Stimulated activated memory B cell treated with anti-CD40 and anti-IgM and Interleukin-4, amounts not matched to agents 10 μg/mL and 1 μg/mL and 100 μg/mL, for 72 hours (primary cell): Measurements from ENCODE around the gene EHD2.

Experiments used
- ATAC-seq: fragments of 150-1000 bp; cut with Tn5 transposase; 2 replicates; pipeline ENCODE4 v1.10.0; 2021
- H3K27ac Mint-ChIP-seq: one replicate; pipeline ENCODE4 v1.8.0; 2022; ENCODE audit warnings: mild to moderate bottlenecking, mixed read lengths
- H3K27me3 Mint-ChIP-seq: one replicate; pipeline ENCODE4 v1.8.0; 2022; ENCODE audit warnings: mixed read lengths
- H3K36me3 Mint-ChIP-seq: one replicate; pipeline ENCODE4 v1.8.0; 2022; ENCODE audit warnings: mixed read lengths
- H3K4me1 Mint-ChIP-seq: one replicate; pipeline ENCODE4 v1.8.0; 2022; ENCODE audit warnings: mixed read lengths
- H3K4me3 Mint-ChIP-seq: one replicate; pipeline ENCODE4 v1.8.0; 2022; ENCODE audit warnings: mild to moderate bottlenecking, moderate library complexity, mixed read lengths
- H3K9me3 Mint-ChIP-seq: one replicate; pipeline ENCODE4 v1.8.0; 2022; ENCODE audit warnings: mixed read lengths

The EHD2 gene

DNA sequence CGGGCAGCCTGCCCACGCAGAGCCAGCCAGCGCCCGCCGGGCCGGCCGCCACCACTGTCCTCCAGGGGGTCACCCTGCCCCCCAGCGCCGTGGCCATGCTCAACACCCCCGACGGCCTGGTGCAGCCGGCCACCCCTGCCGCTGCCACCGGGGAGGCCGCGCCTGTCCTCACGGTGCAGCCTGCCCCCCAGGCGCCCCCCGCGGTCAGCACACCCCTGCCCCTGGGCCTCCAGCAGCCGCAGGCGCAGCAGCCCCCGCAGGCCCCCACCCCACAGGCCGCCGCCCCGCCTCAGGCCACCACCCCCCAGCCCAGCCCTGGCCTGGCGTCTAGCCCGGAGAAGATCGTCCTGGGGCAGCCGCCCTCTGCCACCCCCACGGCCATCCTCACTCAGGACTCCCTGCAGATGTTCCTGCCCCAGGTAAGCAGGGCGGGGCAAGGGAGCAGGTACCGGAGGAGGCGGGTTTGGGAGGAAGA is 32.3 kb upstream of the EHD2 start:
- peak; percentile 68 for ATAC-seq
- Mint-ChIP-seq H3K27me3 (no peaks in the 10 kb centered on the region), H3K9me3 (no peaks in the 10 kb centered on the region), H3K27ac (no peak overlapping the region), H3K4me1 (no peaks in the 10 kb centered on the region), H3K4me3 (no peak overlapping the region), H3K36me3 (peaks cover 39% of the 10 kb centered on the region)

DNA sequence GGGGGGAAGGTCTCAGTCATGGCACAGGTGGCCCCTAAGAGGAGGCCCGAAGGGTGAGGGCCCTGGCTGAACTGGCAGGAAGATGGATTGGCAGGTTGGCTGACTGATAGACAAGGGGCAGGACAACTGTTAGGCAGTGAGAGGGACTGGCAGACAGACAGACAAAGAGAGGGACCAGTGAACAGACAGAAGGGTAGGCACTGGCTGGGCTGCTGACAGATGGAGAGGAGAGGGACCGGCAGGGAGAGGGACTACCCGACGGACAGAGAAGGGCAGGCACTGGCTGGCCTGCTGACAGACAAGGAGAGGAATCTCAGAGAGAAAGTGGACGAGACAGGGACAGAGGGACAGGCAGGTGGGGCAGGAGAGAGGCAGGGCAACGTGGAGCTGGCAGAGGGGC is 31.8 kb upstream of the EHD2 start:
- ATAC-seq = no peak

DNA sequence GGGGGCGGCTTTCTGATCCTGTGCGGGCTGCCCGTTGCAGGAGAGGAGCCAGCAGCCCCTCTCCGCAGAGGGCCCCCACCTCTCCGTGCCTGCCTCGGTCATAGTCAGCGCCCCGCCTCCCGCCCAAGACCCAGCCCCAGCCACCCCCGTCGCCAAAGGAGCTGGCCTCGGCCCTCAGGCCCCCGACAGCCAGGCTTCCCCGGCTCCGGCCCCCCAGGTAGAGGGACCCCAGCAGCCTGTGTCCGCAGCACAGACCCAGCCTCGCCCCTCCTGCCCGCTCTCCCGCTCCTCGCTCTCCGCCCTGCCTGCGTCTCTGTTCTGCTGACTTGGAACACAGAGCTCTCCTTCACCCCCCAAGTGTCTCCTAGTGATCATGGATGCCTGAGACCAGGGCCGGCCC is 31.3 kb upstream of the EHD2 start:
- no peaks in the 10 kb centered on the region for H3K4me1 Mint-ChIP-seq
- H3K36me3 Mint-ChIP-seq = peaks cover 28% of the 10 kb centered on the region
- ATAC-seq = no peak
- H3K27me3 Mint-ChIP-seq = no peaks in the 10 kb centered on the region
- H3K9me3 Mint-ChIP-seq = no peaks in the 10 kb centered on the region
- no peak overlapping the region for H3K27ac Mint-ChIP-seq
- no peak overlapping the region for H3K4me3 Mint-ChIP-seq

More for the DNA sequence above, 31.8 kb upstream of the EHD2 start:
- Mint-ChIP-seq H3K27ac (no peak overlapping the region), H3K36me3 (peaks cover 34% of the 10 kb centered on the region), H3K4me3 (no peak overlapping the region), H3K4me1 (no peaks in the 10 kb centered on the region), H3K9me3 (no peaks in the 10 kb centered on the region), H3K27me3 (no peaks in the 10 kb centered on the region)

DNA sequence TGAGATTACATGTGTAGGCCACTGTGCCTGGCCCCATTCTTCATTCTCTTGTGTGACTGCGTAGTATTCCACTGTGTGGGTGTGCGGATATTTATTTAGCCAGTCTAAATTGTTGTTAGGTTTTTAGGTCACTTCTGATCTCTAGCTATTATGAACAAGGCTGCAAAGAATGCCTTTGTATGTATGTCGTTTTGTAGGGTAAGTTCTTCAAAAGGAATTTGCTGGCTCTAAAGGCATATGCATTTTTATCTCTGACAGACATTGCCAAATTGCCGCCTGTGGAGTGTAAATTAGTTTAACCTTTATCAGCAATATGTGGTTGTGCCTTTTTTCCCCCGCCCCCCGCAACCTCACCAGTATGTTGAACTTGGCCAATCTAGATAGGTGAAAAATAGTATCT is 30.3 kb upstream of the EHD2 start:
- Mint-ChIP-seq H3K27me3 (no peaks in the 10 kb centered on the region), H3K36me3 (peaks cover 29% of the 10 kb centered on the region), H3K4me1 (no peaks in the 10 kb centered on the region), H3K27ac (no peak overlapping the region), H3K4me3 (no peak overlapping the region), H3K9me3 (no peaks in the 10 kb centered on the region)
- ATAC-seq = no peak

DNA sequence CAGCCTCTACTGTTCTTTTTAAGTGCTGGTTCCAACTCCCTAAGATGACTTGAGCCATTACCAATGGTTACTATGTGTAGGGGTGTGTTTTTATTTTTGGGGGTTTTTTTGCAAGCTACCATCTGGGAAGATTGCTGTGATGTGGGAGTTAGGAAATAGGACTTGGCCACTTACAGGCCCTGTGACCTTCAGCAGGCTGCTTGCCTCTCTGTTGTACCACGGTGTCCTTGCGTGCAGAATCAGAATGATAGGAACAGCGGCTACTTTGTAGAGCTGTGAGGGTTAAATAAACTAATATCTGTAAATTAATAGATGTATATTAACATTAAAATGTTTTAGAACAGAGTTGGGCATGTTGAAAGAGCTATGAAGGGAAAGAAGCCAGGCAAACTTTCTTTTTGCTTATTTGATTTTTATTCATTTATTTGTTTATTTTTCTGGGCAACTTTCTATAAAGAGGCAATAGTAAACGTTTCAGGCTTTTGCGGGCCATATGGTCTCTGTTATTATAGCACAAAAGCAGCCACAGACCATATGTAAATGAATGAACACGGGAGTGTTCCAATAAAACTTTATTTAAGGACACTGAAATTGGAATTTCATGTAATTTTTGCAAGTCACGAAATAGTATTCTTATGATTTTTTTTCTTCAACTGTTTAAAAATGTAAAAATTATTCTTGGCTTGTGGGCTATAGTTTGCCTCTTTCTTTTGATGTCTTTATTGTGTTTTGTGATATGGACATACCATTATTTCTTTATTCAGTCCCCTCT is 26.4 kb upstream of the EHD2 start:
- Mint-ChIP-seq H3K27ac (no peak overlapping the region), H3K4me1 (no peaks in the 10 kb centered on the region), H3K4me3 (no peak overlapping the region), H3K9me3 (no peaks in the 10 kb centered on the region), H3K27me3 (no peaks in the 10 kb centered on the region), H3K36me3 (peaks cover 27% of the 10 kb centered on the region)
- ATAC-seq = no peak

DNA sequence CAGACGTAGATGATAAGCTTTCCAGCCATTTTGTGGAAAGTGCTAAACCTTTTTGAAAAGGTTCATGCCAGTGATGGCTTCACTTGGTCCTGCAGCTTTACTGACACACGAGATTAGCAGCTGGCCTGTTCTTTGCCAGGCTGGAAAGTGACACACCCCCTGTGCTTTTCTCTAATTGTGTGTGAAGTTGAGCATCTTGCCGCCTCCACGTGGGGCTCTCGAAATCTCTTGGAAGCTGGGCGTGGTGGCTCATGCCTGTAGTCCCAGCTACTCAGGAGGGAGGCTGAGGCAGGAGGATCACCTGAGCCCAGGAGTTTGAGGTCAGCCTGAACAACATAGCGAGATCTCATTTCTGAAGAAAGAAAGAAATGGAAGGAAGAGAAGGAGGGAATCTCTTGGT is 25.3 kb upstream of the EHD2 start:
- Mint-ChIP-seq H3K4me3 (no peak overlapping the region), H3K27me3 (no peaks in the 10 kb centered on the region), H3K9me3 (no peaks in the 10 kb centered on the region), H3K4me1 (no peaks in the 10 kb centered on the region), H3K36me3 (peaks cover 33% of the 10 kb centered on the region), H3K27ac (peak overlapping the region; percentile 24)
- no peak for ATAC-seq

DNA sequence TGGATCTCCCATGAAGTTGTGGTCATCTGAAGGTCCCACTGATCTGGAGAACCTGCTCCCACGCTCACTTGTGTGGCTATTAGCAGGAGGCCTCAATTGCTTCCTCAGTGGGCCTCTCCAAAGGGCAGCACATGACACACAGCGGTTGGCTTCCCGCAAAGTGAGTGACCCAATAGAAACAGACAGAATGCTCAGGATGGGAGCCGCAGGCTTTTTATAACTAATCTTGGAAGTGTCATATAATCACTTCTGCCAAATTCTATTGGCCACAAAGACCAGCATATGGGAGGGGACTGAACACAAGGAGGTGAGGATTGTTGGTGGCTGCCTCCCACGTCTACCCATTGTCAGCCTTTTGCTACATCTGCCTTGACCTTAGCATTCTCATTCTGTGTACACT is 22.1 kb upstream of the EHD2 start:
- no peak overlapping the region for H3K27ac Mint-ChIP-seq
- no peaks in the 10 kb centered on the region for H3K9me3 Mint-ChIP-seq
- no peaks in the 10 kb centered on the region for H3K27me3 Mint-ChIP-seq
- H3K4me3 Mint-ChIP-seq = no peak overlapping the region
- H3K4me1 Mint-ChIP-seq = no peaks in the 10 kb centered on the region
- H3K36me3 Mint-ChIP-seq = peaks cover 39% of the 10 kb centered on the region
- no peak for ATAC-seq

DNA sequence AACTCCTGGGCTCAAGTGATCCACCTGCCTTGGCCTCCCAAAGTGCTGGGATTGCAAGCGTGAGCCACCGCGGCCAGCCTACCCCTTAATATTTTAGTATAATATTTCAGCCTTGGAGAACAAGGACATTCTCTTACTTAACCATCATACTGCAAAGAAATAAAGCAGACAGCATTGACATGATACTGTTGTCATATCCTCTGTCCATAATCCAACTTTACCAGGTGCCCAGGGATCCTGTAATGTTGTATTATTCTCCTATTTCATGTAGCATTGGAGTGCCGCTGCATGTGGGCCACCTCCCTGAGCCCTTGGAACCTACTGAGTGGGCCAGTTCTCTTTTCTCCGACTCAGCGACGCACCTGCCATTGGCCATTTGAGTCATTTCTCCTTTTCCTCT is 21.4 kb upstream of the EHD2 start:
- H3K4me1 Mint-ChIP-seq = no peaks in the 10 kb centered on the region
- no peaks in the 10 kb centered on the region for H3K27me3 Mint-ChIP-seq
- no peak overlapping the region for H3K27ac Mint-ChIP-seq
- no peaks in the 10 kb centered on the region for H3K9me3 Mint-ChIP-seq
- ATAC-seq = no peak
- peaks cover 39% of the 10 kb centered on the region for H3K36me3 Mint-ChIP-seq
- no peak overlapping the region for H3K4me3 Mint-ChIP-seq

DNA sequence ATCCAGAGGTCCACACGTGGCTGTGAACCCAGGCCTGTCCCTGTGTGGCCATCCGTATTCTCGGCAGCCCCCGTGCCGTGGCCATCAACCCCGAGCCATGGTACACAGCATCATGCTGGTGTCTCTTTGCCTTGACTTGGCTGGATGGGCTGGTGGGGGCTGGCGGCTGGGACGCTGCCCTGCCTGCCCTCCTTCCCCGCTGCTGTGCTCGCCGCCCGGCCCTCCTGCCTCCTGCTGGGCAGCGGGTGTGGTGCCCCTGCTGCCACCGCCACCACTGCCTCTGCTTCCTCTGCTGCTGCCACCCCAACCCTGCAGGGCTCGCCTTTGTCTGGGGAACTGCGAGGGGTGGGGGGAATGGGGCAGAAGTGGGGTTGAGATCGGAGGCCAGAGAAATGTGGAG is 19.7 kb upstream of the EHD2 start:
- peak; percentile 7 for ATAC-seq
- Mint-ChIP-seq H3K27me3 (no peaks in the 10 kb centered on the region), H3K27ac (no peak overlapping the region), H3K4me1 (no peaks in the 10 kb centered on the region), H3K4me3 (no peak overlapping the region), H3K36me3 (peaks cover 34% of the 10 kb centered on the region), H3K9me3 (no peaks in the 10 kb centered on the region)

DNA sequence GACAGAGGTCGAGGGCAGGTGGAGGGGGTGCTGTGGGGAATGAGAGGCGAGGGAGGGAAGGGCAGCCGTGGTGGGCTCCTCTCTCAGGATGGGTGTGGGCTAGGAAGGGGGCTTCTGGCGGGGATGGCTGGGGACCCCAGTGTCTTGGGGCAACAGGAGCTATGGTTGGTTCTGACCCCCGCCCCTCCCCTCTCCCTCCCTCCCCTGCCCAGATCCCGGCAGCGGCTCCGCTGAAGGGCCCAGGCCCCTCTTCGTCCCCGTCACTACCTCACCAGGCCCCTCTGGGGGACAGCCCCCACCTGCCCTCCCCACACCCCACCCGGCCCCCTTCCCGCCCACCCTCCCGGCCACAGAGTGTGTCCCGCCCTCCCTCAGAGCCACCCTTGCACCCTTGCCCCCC is 19.3 kb upstream of the EHD2 start:
- no peaks in the 10 kb centered on the region for H3K27me3 Mint-ChIP-seq
- peak; percentile 4 for ATAC-seq

DNA sequence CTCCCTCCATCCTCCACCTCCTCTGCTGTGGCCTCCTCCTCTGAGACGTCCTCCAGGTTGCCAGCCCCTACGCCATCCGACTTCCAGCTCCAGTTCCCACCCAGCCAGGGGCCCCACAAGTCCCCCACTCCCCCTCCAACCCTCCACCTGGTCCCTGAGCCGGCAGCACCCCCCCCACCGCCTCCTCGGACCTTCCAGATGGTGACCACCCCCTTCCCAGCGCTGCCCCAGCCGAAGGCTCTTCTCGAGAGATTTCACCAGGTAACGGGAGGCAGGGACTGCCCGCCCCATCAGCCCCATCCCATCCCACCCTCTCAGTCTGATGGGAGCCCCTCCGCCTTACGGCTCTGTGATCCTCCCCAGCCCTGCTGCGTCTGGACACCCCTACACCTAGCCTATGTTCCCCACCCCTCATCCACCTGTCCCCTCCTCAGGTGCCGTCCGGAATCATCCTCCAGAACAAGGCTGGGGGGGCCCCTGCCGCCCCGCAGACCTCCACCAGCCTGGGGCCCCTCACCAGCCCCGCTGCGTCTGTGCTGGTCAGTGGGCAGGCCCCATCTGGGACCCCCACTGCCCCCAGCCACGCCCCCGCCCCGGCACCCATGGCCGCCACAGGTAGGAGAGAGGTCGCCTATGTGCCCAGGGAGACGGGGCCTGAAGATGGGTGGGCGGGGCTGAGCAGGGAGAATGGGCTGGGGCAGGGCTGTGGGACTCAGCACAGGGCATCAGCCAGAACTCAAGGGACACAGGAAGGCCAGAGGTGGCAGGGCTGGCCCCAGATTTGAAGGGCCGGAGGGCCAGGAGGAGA is 18.6 kb upstream of the EHD2 start:
- no peak overlapping the region for H3K27ac Mint-ChIP-seq
- peak; percentile 21 for ATAC-seq
- no peaks in the 10 kb centered on the region for H3K27me3 Mint-ChIP-seq
- peaks cover 43% of the 10 kb centered on the region for H3K36me3 Mint-ChIP-seq
- H3K4me3 Mint-ChIP-seq = no peak overlapping the region
- peaks cover 4% of the 10 kb centered on the region for H3K4me1 Mint-ChIP-seq
- no peaks in the 10 kb centered on the region for H3K9me3 Mint-ChIP-seq

More for the DNA sequence above, 19.3 kb upstream of the EHD2 start:
- no peak overlapping the region for H3K4me3 Mint-ChIP-seq
- H3K9me3 Mint-ChIP-seq = no peaks in the 10 kb centered on the region
- peaks cover 38% of the 10 kb centered on the region for H3K36me3 Mint-ChIP-seq
- H3K4me1 Mint-ChIP-seq = peaks cover 4% of the 10 kb centered on the region
- no peak overlapping the region for H3K27ac Mint-ChIP-seq

DNA sequence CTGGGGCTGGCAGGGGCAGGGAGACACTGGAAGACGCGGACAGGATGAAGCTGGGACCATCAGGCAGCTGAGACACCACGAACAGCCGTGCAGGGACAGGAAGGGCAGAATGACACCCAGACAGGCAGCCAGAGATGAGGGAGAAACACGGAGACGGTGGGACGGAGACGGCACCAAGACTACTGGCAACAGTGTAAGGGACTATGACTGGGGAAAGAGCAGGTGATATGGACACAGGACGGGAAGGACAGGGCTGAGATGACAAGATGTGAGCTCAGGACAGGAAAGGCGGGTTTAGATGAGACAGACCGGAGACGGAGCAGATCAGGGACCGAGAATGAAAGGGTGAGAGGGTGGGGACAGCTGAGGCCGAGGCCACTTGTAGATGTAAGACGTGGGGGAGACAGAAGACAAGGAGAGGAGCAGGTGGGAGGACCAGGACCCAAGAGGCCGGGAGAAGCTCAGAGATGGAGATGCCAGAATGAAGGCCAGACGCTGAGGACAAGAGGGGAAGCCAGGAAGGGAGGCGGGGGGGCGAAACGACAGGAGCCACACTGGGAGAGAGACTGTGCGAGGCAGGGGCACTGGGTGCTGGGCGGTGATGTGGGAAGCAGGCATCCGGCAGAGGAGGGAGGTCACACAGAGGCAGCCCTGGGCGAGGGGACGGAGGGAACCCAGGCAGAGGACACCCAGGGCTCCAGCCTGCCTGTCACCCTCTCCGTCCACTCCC is 17.5 kb upstream of the EHD2 start:
- Mint-ChIP-seq H3K9me3 (no peaks in the 10 kb centered on the region), H3K4me3 (no peak overlapping the region), H3K36me3 (peaks cover 42% of the 10 kb centered on the region), H3K4me1 (peaks cover 4% of the 10 kb centered on the region), H3K27ac (no peak overlapping the region), H3K27me3 (no peaks in the 10 kb centered on the region)
- no peak for ATAC-seq

DNA sequence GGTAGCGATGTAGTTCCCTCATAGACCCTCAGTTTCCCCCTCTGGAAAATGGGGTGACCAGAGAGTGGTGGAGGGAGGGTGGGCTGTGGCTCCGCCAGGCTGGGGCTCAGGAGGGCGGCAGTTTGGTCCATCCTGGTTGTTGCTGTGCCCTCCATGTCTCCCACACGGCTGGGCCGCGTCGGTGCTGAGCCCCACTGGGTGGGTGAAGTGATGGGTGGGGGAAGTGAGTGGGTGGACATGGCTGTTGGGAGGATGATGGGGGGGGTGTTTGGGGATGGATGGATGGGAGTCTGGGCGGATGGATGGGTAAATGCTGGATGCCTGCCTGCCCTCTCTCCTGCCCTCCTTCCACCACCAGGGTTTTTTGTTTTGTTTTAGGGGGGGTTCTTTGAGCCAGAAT is 16.6 kb upstream of the EHD2 start:
- ATAC-seq = no peak
- H3K4me1 Mint-ChIP-seq = peaks cover 4% of the 10 kb centered on the region
- H3K36me3 Mint-ChIP-seq = peaks cover 36% of the 10 kb centered on the region
- no peak overlapping the region for H3K27ac Mint-ChIP-seq
- H3K9me3 Mint-ChIP-seq = no peaks in the 10 kb centered on the region
- H3K4me3 Mint-ChIP-seq = no peak overlapping the region
- no peaks in the 10 kb centered on the region for H3K27me3 Mint-ChIP-seq

DNA sequence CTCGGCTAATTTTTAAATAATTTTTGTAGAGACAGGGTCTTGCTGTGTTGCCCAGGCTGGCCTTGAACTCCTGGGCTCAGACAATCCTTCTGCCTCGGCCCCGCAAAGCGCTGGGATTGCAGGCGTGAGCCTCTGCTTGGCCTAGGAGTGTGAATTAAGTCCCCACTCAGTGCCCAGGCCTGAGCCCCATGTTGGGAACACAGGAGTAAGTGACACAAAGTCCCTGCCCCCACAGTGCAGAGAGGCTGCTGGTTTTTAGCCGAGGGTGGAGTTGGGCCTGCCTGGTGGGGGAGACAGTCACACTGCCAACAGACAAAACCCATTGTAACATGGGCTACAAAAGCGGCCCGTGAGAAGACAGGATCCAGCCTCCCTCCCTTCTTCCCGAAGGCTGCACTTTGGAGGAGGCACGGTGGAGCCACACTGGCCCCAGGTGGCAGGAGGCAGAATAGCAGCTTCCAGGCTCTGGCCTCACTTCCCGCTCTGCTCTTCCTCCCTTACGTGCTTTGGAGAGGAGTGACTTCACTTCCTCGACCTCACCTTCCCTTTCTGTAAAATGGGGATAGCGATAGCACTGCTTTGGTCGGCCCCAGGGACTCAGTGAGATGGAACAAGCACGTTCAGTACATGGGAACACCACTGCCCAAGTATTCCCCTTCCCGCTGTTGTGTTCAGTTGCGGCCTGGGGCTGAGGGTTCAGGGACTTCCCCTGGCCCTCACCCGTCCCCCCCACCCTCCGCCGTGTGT is 15.2 kb upstream of the EHD2 start:
- no peak overlapping the region for H3K4me3 Mint-ChIP-seq

More for the DNA sequence above, 15.2 kb upstream of the EHD2 start:
- Mint-ChIP-seq H3K4me1 (peaks cover 4% of the 10 kb centered on the region), H3K36me3 (peaks cover 32% of the 10 kb centered on the region), H3K9me3 (no peaks in the 10 kb centered on the region), H3K27me3 (no peaks in the 10 kb centered on the region), H3K27ac (peak overlapping the region; percentile 57)
- peak; percentile 58 for ATAC-seq
